Trophoblast cell (in vitro differentiated cells and primary cell): Measurements from ENCODE around the gene KCNJ8.
"Not testable (repeated sequence)": the region's sequence is repeated elsewhere in the genome, so short reads cannot be mapped to it uniquely, and the experiment has no call there.

Experiments
- DNase-seq, 2 donors: peaks; one replicate each; pipeline ENCODE4 v3.0.0-alpha.2; 2016
- H2AFZ ChIP-seq: 2 replicates; pipeline ENCODE4 v1.6.1; 2013; ENCODE audit warnings: low read length, moderate library complexity, mild to moderate bottlenecking; ENCODE audit not compliant: insufficient read depth, poor library complexity
- H2AK5ac ChIP-seq: 2 replicates; pipeline ENCODE4 v1.6.1; 2013; ENCODE audit warnings: mild to moderate bottlenecking, low read length
- H2BK120ac ChIP-seq: 2 replicates; pipeline ENCODE4 v1.6.1; 2013; ENCODE audit warnings: low read length, mild to moderate bottlenecking, moderate library complexity; ENCODE audit not compliant: insufficient read depth, poor library complexity
- H2BK12ac ChIP-seq: 2 replicates; pipeline ENCODE4 v1.6.1; 2013; ENCODE audit warnings: mild to moderate bottlenecking, low read length, moderate library complexity
- H2BK5ac ChIP-seq: 2 replicates; pipeline ENCODE4 v1.6.1; 2013; ENCODE audit warnings: low read length, low read depth, moderate library complexity, mild to moderate bottlenecking; ENCODE audit not compliant: poor library complexity
- H3K14ac ChIP-seq: 2 replicates; pipeline ENCODE4 v1.6.1; 2013; ENCODE audit warnings: mild to moderate bottlenecking, low read length
- H3K18ac ChIP-seq: 2 replicates; pipeline ENCODE4 v1.6.1; 2013; ENCODE audit warnings: mild to moderate bottlenecking, low read length
- H3K23ac ChIP-seq: 2 replicates; pipeline ENCODE4 v1.6.1; 2013; ENCODE audit warnings: low read length
- H3K27ac ChIP-seq: 2 replicates; pipeline ENCODE4 v1.5.1; 2013; ENCODE audit warnings: low read depth, mild to moderate bottlenecking, inconsistent platforms, low read length, moderate library complexity
- H3K27me3 ChIP-seq: 2 replicates; pipeline ENCODE4 v1.6.1; 2013; ENCODE audit warnings: inconsistent platforms, mild to moderate bottlenecking, low read length, moderate library complexity; ENCODE audit not compliant: insufficient read depth
- H3K36me3 ChIP-seq, 2 experiments: 1 replicate in 1 of 2; 2 replicates in 1 of 2; pipeline ENCODE4 v1.6.1; 2013; ENCODE audit warnings: low read length in 2 of 2, mild to moderate bottlenecking in 2 of 2, moderate library complexity in 1 of 2; ENCODE audit not compliant: insufficient read depth in 2 of 2, control insufficient read depth in 1 of 2
- H3K4ac ChIP-seq: 2 replicates; pipeline ENCODE4 v1.6.1; 2013; ENCODE audit warnings: low read depth, mild to moderate bottlenecking, low read length, moderate library complexity
- H3K4me1 ChIP-seq, 2 experiments: 1 replicate in 1 of 2; 2 replicates in 1 of 2; pipeline ENCODE4 v1.6.1; 2013; ENCODE audit warnings: low read length in 2 of 2, mild to moderate bottlenecking in 2 of 2, moderate library complexity in 1 of 2; ENCODE audit not compliant: insufficient read depth in 2 of 2, control insufficient read depth in 1 of 2
- H3K4me2 ChIP-seq: 2 replicates; pipeline ENCODE4 v1.6.1; 2013; ENCODE audit warnings: inconsistent platforms, mild to moderate bottlenecking, low read length, moderate library complexity
- H3K4me3 ChIP-seq: 2 replicates; pipeline ENCODE4 v1.5.1; 2013; ENCODE audit warnings: mild to moderate bottlenecking, low read depth, low read length, inconsistent platforms
- H3K79me1 ChIP-seq: one replicate; pipeline ENCODE4 v1.6.1; 2013; ENCODE audit warnings: low read length
- H3K79me2 ChIP-seq: 2 replicates; pipeline ENCODE4 v1.6.1; 2013; ENCODE audit warnings: low read length, mild to moderate bottlenecking; ENCODE audit not compliant: control insufficient read depth, insufficient read depth, poor library complexity
- H3K9ac ChIP-seq: 2 replicates; pipeline ENCODE4 v1.6.1; 2013; ENCODE audit warnings: mild to moderate bottlenecking, low read length
- H3K9me3 ChIP-seq: 2 replicates; pipeline ENCODE4 v1.6.1; 2013; ENCODE audit warnings: low read depth, mild to moderate bottlenecking, control low read depth, inconsistent platforms, low read length; ENCODE audit not compliant: insufficient read depth
- H4K12ac ChIP-seq: 2 replicates; pipeline ENCODE4 v1.6.1; 2013; ENCODE audit warnings: low read depth, mild to moderate bottlenecking, low read length, moderate library complexity
- H4K8ac ChIP-seq: 2 replicates; pipeline ENCODE4 v1.6.1; 2013; ENCODE audit warnings: low read depth, mild to moderate bottlenecking, low read length, moderate library complexity
- H4K91ac ChIP-seq: one replicate; pipeline ENCODE4 v1.6.1; 2013; ENCODE audit warnings: low read depth, mild to moderate bottlenecking, low read length, moderate library complexity
- WGBS: extraction: QIAGEN DNeasy Blood & Tissue Kit; methylation state at CpG from one replicate; pipeline ENCODE4 v1.1.7; 2013; ENCODE audit warnings: missing lambda C conversion rate; ENCODE audit not compliant: insufficient read length, insufficient coverage; ENCODE audit errors: extremely low coverage; 5-methylcytosine and 5-hydroxymethylcytosine counted together

KCNJ8 gene

GRCh38 chr12:21813751-21814150 is 39.2 kb upstream of the KCNJ8 start:
- no peak overlapping the region for H3K4ac ChIP-seq
- H3K4me1 ChIP-seq: no peaks in the 10 kb centered on the region
- H4K91ac ChIP-seq: no peak overlapping the region
- no peak overlapping the region for H4K12ac ChIP-seq
- no peak overlapping the region for H2AFZ ChIP-seq
- no peak overlapping the region for H2AK5ac ChIP-seq
- no peaks in the 10 kb centered on the region for H3K27me3 ChIP-seq
- H3K27ac ChIP-seq: no peak overlapping the region
- no peak overlapping the region for H3K23ac ChIP-seq
- H2BK5ac ChIP-seq: no peak overlapping the region
- no peaks in the 10 kb centered on the region for H3K79me2 ChIP-seq
- no peak overlapping the region for H3K18ac ChIP-seq
- no peak for DNase-seq
- no peak overlapping the region for H3K14ac ChIP-seq
- H3K79me1 ChIP-seq: no peaks in the 10 kb centered on the region
- no peaks in the 10 kb centered on the region for H3K36me3 ChIP-seq
- no peaks in the 10 kb centered on the region for H3K9me3 ChIP-seq
- H3K4me2 ChIP-seq: no peak overlapping the region
- WGBS: no CpG with 5 or more reads among the region's 3 CpGs
- H3K9ac ChIP-seq: no peak overlapping the region
- no peak overlapping the region for H2BK120ac ChIP-seq
- H4K8ac ChIP-seq: no peak overlapping the region
- no peak overlapping the region for H3K4me3 ChIP-seq
- H2BK12ac ChIP-seq: no peak overlapping the region

GRCh38 chr12:21813125-21813524 is 38.6 kb upstream of the KCNJ8 start:
- no peak overlapping the region for H3K4ac ChIP-seq
- H2BK12ac ChIP-seq: no peak overlapping the region
- no peaks in the 10 kb centered on the region for H3K79me1 ChIP-seq
- H4K12ac ChIP-seq: no peak overlapping the region
- H3K4me3 ChIP-seq: no peak overlapping the region
- H3K36me3 ChIP-seq: no peaks in the 10 kb centered on the region
- DNase-seq: no peak
- no peaks in the 10 kb centered on the region for H3K9me3 ChIP-seq
- no peak overlapping the region for H4K8ac ChIP-seq
- no peaks in the 10 kb centered on the region for H3K4me1 ChIP-seq
- no peaks in the 10 kb centered on the region for H3K27me3 ChIP-seq
- no peak overlapping the region for H2AK5ac ChIP-seq
- H3K23ac ChIP-seq: no peak overlapping the region
- no peak overlapping the region for H3K9ac ChIP-seq
- H3K14ac ChIP-seq: no peak overlapping the region
- no peak overlapping the region for H3K18ac ChIP-seq
- H3K27ac ChIP-seq: no peak overlapping the region
- H2BK5ac ChIP-seq: no peak overlapping the region
- no peak overlapping the region for H2BK120ac ChIP-seq
- no peaks in the 10 kb centered on the region for H3K79me2 ChIP-seq
- H3K4me2 ChIP-seq: no peak overlapping the region
- no peak overlapping the region for H4K91ac ChIP-seq
- no peak overlapping the region for H2AFZ ChIP-seq

- H2BK5ac ChIP-seq, H3K14ac ChIP-seq, H2AFZ ChIP-seq, H4K8ac ChIP-seq, H4K91ac ChIP-seq, H3K9ac ChIP-seq, H3K23ac ChIP-seq, H3K4ac ChIP-seq, H3K79me2 ChIP-seq, H3K4me3 ChIP-seq, H3K27me3 ChIP-seq, H3K79me1 ChIP-seq, H2BK12ac ChIP-seq, H3K4me2 ChIP-seq, DNase-seq, H2AK5ac ChIP-seq, H2BK120ac ChIP-seq, H4K12ac ChIP-seq, H3K9me3 ChIP-seq, H3K36me3 ChIP-seq, H3K4me1 ChIP-seq, H3K18ac ChIP-seq, H3K27ac ChIP-seq: not testable (repeated sequence)
- WGBS: no CpG with 5 or more reads among the region's 2 CpGs
Observed at GRCh38 chr12:21812340-21812739, 37.8 kb upstream of the KCNJ8 start.

- Histone ChIP-seq H2BK120ac (no peak overlapping the region), H3K27ac (no peak overlapping the region), H3K14ac (no peak overlapping the region), H2BK5ac (no peak overlapping the region), H3K79me2 (no peaks in the 10 kb centered on the region), H3K79me1 (no peaks in the 10 kb centered on the region), H4K12ac (no peak overlapping the region), H3K36me3 (no peaks in the 10 kb centered on the region), H4K8ac (no peak overlapping the region), H2AK5ac (no peak overlapping the region), H3K23ac (no peak overlapping the region), H3K4me1 (no peaks in the 10 kb centered on the region), H2BK12ac (no peak overlapping the region), H4K91ac (no peak overlapping the region), H3K27me3 (no peaks in the 10 kb centered on the region), H3K4me3 (no peak overlapping the region), H3K9ac (no peak overlapping the region), H3K18ac (no peak overlapping the region), H3K9me3 (no peaks in the 10 kb centered on the region), H3K4ac (no peak overlapping the region), H2AFZ (no peak overlapping the region), H3K4me2 (no peak overlapping the region)
- no peak for DNase-seq
Observed at GRCh38 chr12:21809100-21809499, 34.6 kb upstream of the KCNJ8 start.

GRCh38 chr12:21806255-21806654 is 31.7 kb upstream of the KCNJ8 start:
- no peak overlapping the region for H3K4me3 ChIP-seq
- H4K91ac ChIP-seq: no peak overlapping the region
- H3K4ac ChIP-seq: no peak overlapping the region
- no peaks in the 10 kb centered on the region for H3K36me3 ChIP-seq
- no peak overlapping the region for H3K4me2 ChIP-seq
- no peak overlapping the region for H4K12ac ChIP-seq
- no peak overlapping the region for H2AFZ ChIP-seq
- H2BK5ac ChIP-seq: no peak overlapping the region
- no peak overlapping the region for H3K14ac ChIP-seq
- no peaks in the 10 kb centered on the region for H3K79me2 ChIP-seq
- H3K18ac ChIP-seq: no peak overlapping the region
- H3K9me3 ChIP-seq: no peaks in the 10 kb centered on the region
- H2BK12ac ChIP-seq: no peak overlapping the region
- no peaks in the 10 kb centered on the region for H3K27me3 ChIP-seq
- H2AK5ac ChIP-seq: no peak overlapping the region
- H3K23ac ChIP-seq: no peak overlapping the region
- H4K8ac ChIP-seq: no peak overlapping the region
- H3K79me1 ChIP-seq: no peaks in the 10 kb centered on the region
- DNase-seq: no peak
- no peak overlapping the region for H3K27ac ChIP-seq
- no peaks in the 10 kb centered on the region for H3K4me1 ChIP-seq
- H2BK120ac ChIP-seq: no peak overlapping the region
- H3K9ac ChIP-seq: no peak overlapping the region
